GM19395 (cell line): ENCODE measurements around the gene IGFBP3.
"Not testable (repeated sequence)": the region's sequence is repeated elsewhere in the genome, so short reads cannot be mapped to it uniquely, and the experiment has no call there.

ENCODE experiments used
- ATAC-seq: cut with Tn5 transposase; IDR thresholded peaks from one replicate; pipeline ENCODE4 v1.9.1; 2021; ENCODE audit warnings: mild to moderate bottlenecking, moderate library complexity; ENCODE audit not compliant: unreplicated experiment

IGFBP3 gene

GRCh38 chr7:45920502-45921380, at the start of gene IGFBP3:
IGFBP3 (minus strand) TSS chr7:45921272; CDS start chr7:45921140, 132 bp downstream.
- ATAC-seq: no peak

- ATAC-seq: no peak
These were observed 49.4 kb upstream of the IGFBP3 start for GRCh38 chr7:45970454-45970853.

GRCh38 chr7:45969940-45970339, 48.9 kb upstream of the IGFBP3 start:
- ATAC-seq: no peak

- ATAC-seq: no peak
These were observed 47.9 kb upstream of the IGFBP3 start for GRCh38 chr7:45968856-45969541.

- ATAC-seq: no peak
These were observed 47.2 kb upstream of the IGFBP3 start for GRCh38 chr7:45968312-45968711.

- no peak for ATAC-seq
These were observed 46.6 kb upstream of the IGFBP3 start for GRCh38 chr7:45967591-45968157.

- ATAC-seq: no peak
These were observed 41.8 kb upstream of the IGFBP3 start for GRCh38 chr7:45962861-45963260.

- ATAC-seq: no peak
These were observed 36.6 kb upstream of the IGFBP3 start for GRCh38 chr7:45957721-45958120.

- ATAC-seq: no peak
These were observed 34.2 kb upstream of the IGFBP3 start for GRCh38 chr7:45955286-45955685.

GRCh38 chr7:45953055-45953454, 32.0 kb upstream of the IGFBP3 start:
- not testable (repeated sequence) for ATAC-seq

GRCh38 chr7:45944058-45944457, 23.0 kb upstream of the IGFBP3 start:
- ATAC-seq: no peak

- no peak for ATAC-seq
These were observed 19.9 kb upstream of the IGFBP3 start for GRCh38 chr7:45940939-45941338.

GRCh38 chr7:45940237-45940781, 19.2 kb upstream of the IGFBP3 start:
- not testable (repeated sequence) for ATAC-seq

GRCh38 chr7:45939574-45939973, 18.5 kb upstream of the IGFBP3 start:
- no peak for ATAC-seq

GRCh38 chr7:45938626-45939302, 17.7 kb upstream of the IGFBP3 start:
- no peak for ATAC-seq

GRCh38 chr7:45937862-45938261, 16.8 kb upstream of the IGFBP3 start:
- no peak for ATAC-seq

- no peak for ATAC-seq
These were observed 16.2 kb upstream of the IGFBP3 start for GRCh38 chr7:45937301-45937700.

GRCh38 chr7:45930967-45931366, 9.9 kb upstream of the IGFBP3 start:
- no peak for ATAC-seq

- ATAC-seq: no peak
These were observed 6.6 kb upstream of the IGFBP3 start for GRCh38 chr7:45927721-45928120.

- no peak for ATAC-seq
These were observed 3.2 kb upstream of the IGFBP3 start for GRCh38 chr7:45924283-45924682.

- no peak for ATAC-seq
These were observed 2.7 kb upstream of the IGFBP3 start for GRCh38 chr7:45923818-45924217.
